ENCODE measurements around the gene CNGA2.

The CNGA2 gene

DNA sequence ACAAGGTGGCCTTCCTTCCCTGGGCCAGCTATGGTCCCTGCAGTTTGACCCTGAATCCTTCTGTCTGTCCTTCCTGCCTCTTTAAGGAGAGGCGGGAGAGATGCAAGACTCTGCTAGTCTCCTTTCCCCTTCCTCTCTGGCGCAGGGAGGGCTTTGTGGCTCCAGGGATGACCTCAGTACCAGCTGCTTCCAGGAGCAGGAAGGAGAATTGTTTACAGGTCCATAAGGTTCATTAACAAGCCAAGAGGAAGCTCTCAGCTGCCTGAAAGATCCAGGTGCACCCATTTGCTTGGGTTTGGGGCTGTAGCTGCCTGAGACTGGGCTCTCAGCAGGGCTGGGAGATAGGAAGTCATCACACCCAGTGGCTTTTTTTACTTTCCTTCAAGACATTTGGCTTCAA is 22.8 kb upstream of the CNGA2 start:
- Histone ChIP-seq H3K4me1 (ENCODE audit: control insufficient read depth, insufficient read depth, low read length) (peaks cover 16% of the 10 kb centered on the region; the same call in 1 of the 2 replicates), H3K9ac (ENCODE audit: low read length) (no peak overlapping the region), H3K36me3 (ENCODE audit: control insufficient read depth, insufficient read depth, low read length) (no peaks in the 10 kb centered on the region), H3K27ac (ENCODE audit: low read depth, low read length) (no peak overlapping the region), H3K4me3 (ENCODE audit: low read depth, low read length) (no peak overlapping the region), H3K27me3 (ENCODE audit: control insufficient read depth, insufficient read depth, low read length) (peaks cover 8% of the 10 kb centered on the region; the same call in 1 of the 2 replicates), H3K9me3 (ENCODE audit: control insufficient read depth, insufficient read depth, low read depth, low read length) (peaks cover 7% of the 10 kb centered on the region; the same call in 1 of the 2 replicates)

GRCh38 chrX:151712253-151712652 is 22.3 kb upstream of the CNGA2 start:
- H3K4me1 ChIP-seq (ENCODE audit: control insufficient read depth, insufficient read depth, low read length), result peaks cover 16% of the 10 kb centered on the region; the same call in 1 of the 2 replicates
- no peak overlapping the region for H3K9ac ChIP-seq (ENCODE audit: low read length)
- no peak overlapping the region for H3K27ac ChIP-seq (ENCODE audit: low read depth, low read length)
- H3K9me3 ChIP-seq (ENCODE audit: control insufficient read depth, insufficient read depth, low read depth, low read length), result peaks cover 7% of the 10 kb centered on the region; the same call in 1 of the 2 replicates
- no peaks in the 10 kb centered on the region for H3K36me3 ChIP-seq (ENCODE audit: control insufficient read depth, insufficient read depth, low read length)
- peaks cover 8% of the 10 kb centered on the region; the same call in 1 of the 2 replicates for H3K27me3 ChIP-seq (ENCODE audit: control insufficient read depth, insufficient read depth, low read length)
- H3K4me3 ChIP-seq (ENCODE audit: low read depth, low read length), result no peak overlapping the region

GRCh38 chrX:151713849-151714248 is 20.7 kb upstream of the CNGA2 start:
- H3K36me3 ChIP-seq (ENCODE audit: control insufficient read depth, insufficient read depth, low read length), result no peaks in the 10 kb centered on the region
- peaks cover 7% of the 10 kb centered on the region; the same call in 1 of the 2 replicates for H3K9me3 ChIP-seq (ENCODE audit: control insufficient read depth, insufficient read depth, low read depth, low read length)
- H3K27me3 ChIP-seq (ENCODE audit: control insufficient read depth, insufficient read depth, low read length), result peaks cover 8% of the 10 kb centered on the region; the same call in 1 of the 2 replicates
- no peak overlapping the region for H3K27ac ChIP-seq (ENCODE audit: low read depth, low read length)
- H3K4me1 ChIP-seq (ENCODE audit: control insufficient read depth, insufficient read depth, low read length), result peaks cover 16% of the 10 kb centered on the region; the same call in 1 of the 2 replicates
- H3K4me3 ChIP-seq (ENCODE audit: low read depth, low read length), result no peak overlapping the region
- no peak overlapping the region for H3K9ac ChIP-seq (ENCODE audit: low read length)

GRCh38 chrX:151714362-151714761 is 20.2 kb upstream of the CNGA2 start:
- no peak overlapping the region for H3K9ac ChIP-seq (ENCODE audit: low read length)
- H3K27me3 ChIP-seq (ENCODE audit: control insufficient read depth, insufficient read depth, low read length), result peaks cover 6% of the 10 kb centered on the region; the same call in 1 of the 2 replicates
- H3K27ac ChIP-seq (ENCODE audit: low read depth, low read length), result no peak overlapping the region
- H3K4me3 ChIP-seq (ENCODE audit: low read depth, low read length), result no peak overlapping the region
- H3K36me3 ChIP-seq (ENCODE audit: control insufficient read depth, insufficient read depth, low read length), result no peaks in the 10 kb centered on the region
- H3K9me3 ChIP-seq (ENCODE audit: control insufficient read depth, insufficient read depth, low read depth, low read length), result peaks cover 7% of the 10 kb centered on the region; the same call in 1 of the 2 replicates
- H3K4me1 ChIP-seq (ENCODE audit: control insufficient read depth, insufficient read depth, low read length), result peaks cover 16% of the 10 kb centered on the region; the same call in 1 of the 2 replicates

DNA sequence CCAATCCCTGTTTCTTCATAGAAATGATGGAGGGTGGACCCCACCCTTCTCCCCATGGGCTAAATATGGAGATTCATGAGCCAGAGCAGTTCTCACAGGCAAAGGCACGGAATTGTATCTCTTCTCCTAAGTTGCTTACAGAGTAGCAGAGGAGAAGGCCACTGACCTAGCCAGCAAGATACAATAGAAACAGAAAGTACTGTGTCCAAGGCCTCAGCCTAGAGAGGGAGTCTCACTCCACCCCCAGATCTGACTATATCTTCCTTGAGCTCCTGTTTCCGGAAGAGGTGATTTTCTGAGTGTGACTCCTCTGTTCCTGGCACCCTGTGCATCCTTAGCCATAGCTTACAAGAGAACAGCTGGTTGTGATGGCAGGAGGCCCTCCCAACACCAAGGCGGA is 18.8 kb upstream of the CNGA2 start, which contains the start of gene FATE1:
Gene FATE1 (plus strand): TSS at position 284 of the 400 bp plus-strand sequence. CDS start 85 bp downstream, at position 369.
- Histone ChIP-seq H3K4me1 (ENCODE audit: control insufficient read depth, insufficient read depth, low read length) (peaks cover 16% of the 10 kb centered on the region; the same call in 1 of the 2 replicates), H3K27me3 (ENCODE audit: control insufficient read depth, insufficient read depth, low read length) (peaks cover 1% of the 10 kb centered on the region; the same call in 1 of the 2 replicates), H3K36me3 (ENCODE audit: control insufficient read depth, insufficient read depth, low read length) (no peaks in the 10 kb centered on the region), H3K27ac (ENCODE audit: low read depth, low read length) (no peak within 1 kb of the TSS), H3K9ac (ENCODE audit: low read length) (no peak within 1 kb of the TSS), H3K9me3 (ENCODE audit: control insufficient read depth, insufficient read depth, low read depth, low read length) (peaks cover 4% of the 10 kb centered on the region; the same call in 1 of the 2 replicates), H3K4me3 (ENCODE audit: low read depth, low read length) (no peak within 1 kb of the TSS)

DNA sequence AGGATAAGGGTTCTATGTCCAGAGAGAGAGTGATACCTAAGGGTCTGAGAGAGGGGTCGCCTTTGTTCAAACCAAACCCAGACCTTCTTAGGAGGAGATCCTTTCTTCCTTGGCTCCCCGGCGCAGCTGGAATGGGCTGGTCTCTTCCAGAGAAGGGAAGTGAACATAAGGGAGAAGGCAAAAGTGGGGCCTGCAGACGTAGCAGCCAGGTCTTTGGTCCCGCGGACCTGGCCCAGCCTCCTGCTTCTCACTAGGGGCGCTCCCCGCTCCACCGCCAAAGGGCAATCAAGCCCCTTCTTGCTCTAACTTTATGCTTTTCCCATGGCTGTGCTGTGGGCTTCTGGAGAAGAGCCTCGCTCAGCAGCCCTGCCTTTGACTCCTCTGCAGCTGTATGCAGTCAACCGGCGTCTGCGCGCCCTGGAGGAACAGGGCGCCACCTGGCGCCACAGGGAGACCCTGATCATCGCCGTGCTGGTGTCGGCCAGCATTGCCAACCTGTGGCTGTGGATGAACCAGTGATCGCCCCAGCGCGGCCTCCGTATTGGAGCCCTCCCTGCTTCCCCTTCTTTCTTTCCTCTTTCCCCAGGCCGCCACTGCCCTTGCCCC is 12.2 kb upstream of the CNGA2 start:
- H3K27ac ChIP-seq (ENCODE audit: low read depth, low read length), result no peak overlapping the region

DNA sequence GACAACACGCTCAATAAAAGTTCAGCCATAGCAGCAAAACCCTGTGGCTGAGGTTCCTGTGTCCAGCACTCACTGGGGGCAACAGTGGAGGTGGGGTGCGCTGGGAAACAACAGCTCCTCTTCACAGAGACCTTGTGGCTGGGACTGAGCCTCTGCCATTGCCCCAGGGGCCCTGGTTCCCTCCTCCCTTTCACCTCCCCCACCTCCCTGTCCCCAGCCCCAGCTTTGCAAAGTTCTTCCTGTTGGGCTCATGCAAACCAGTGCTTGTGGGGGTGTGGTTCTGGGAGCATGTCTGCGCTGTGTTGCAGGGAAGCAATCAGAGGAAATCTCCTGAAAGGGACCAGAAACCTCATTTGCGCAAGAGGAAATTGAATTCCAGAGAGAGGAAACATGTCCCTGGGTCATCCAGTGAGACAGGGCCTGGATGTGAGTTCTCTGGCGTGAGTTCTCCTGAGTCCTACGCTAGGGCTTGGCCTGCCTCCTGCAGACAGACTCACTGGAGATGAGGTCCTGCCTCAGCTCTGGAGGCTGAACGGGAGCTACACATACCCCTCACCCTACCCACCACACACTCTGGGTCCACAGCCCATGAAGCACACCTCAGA is 11.3 kb upstream of the CNGA2 start:
- Histone ChIP-seq H3K9ac (ENCODE audit: low read length) (no peak overlapping the region), H3K4me3 (ENCODE audit: low read depth, low read length) (no peak overlapping the region), H3K36me3 (ENCODE audit: control insufficient read depth, insufficient read depth, low read length) (no peaks in the 10 kb centered on the region), H3K9me3 (ENCODE audit: control insufficient read depth, insufficient read depth, low read depth, low read length) (peaks cover 8% of the 10 kb centered on the region; the same call in 1 of the 2 replicates), H3K27ac (ENCODE audit: low read depth, low read length) (no peak overlapping the region), H3K4me1 (ENCODE audit: control insufficient read depth, insufficient read depth, low read length) (peaks cover 13% of the 10 kb centered on the region), H3K27me3 (ENCODE audit: control insufficient read depth, insufficient read depth, low read length) (peaks cover 13% of the 10 kb centered on the region)

More for the DNA sequence above, 12.2 kb upstream of the CNGA2 start:
- Histone ChIP-seq H3K27me3 (ENCODE audit: control insufficient read depth, insufficient read depth, low read length) (peaks cover 13% of the 10 kb centered on the region), H3K9ac (ENCODE audit: low read length) (no peak overlapping the region), H3K4me3 (ENCODE audit: low read depth, low read length) (no peak overlapping the region), H3K36me3 (ENCODE audit: control insufficient read depth, insufficient read depth, low read length) (no peaks in the 10 kb centered on the region), H3K9me3 (ENCODE audit: control insufficient read depth, insufficient read depth, low read depth, low read length) (peaks cover 8% of the 10 kb centered on the region; the same call in 1 of the 2 replicates), H3K4me1 (ENCODE audit: control insufficient read depth, insufficient read depth, low read length) (peaks cover 13% of the 10 kb centered on the region)

DNA sequence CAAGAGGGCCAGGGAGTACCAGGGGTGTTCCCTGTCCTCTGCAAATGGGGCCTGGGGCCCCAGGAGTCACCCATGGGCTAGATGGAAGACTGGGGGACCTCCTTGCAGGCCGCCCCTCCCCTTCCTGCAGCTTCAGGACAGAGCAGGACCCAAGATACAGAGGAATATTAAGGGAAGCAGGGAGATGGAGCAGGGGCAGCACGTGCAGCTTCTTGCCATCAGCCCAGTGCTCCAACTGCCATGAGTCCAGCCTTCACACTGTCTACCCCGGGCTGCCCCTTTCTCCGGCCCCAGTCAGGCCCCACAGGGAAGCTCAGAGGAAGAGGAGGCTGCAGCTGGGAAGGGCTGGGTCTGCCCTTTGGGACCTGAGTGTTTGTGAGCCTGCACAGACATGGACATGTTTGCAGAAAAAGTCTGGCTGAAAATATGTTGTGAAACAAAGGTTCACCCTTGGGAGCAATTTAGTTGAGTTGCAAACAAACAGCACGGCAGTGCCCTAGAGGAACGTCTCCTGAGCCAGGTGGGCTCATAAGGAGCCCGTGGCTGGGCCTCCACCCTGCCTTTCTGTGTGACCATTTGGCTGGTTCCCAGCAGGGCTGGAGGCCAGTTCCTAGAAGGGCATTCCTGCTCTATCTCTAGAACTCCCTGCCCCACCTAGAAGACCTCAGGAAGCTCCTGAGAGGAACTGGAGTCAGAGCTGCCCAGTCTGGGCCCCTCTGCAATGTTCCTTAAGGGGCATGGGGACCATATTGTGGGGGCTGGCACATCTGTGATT is 9.8 kb upstream of the CNGA2 start:
- no peak overlapping the region for H3K9ac ChIP-seq (ENCODE audit: low read length)
- H3K9me3 ChIP-seq (ENCODE audit: control insufficient read depth, insufficient read depth, low read depth, low read length), result peaks cover 8% of the 10 kb centered on the region; the same call in 1 of the 2 replicates
- no peak overlapping the region for H3K4me3 ChIP-seq (ENCODE audit: low read depth, low read length)
- peaks cover 13% of the 10 kb centered on the region for H3K4me1 ChIP-seq (ENCODE audit: control insufficient read depth, insufficient read depth, low read length)
- no peak overlapping the region for H3K27ac ChIP-seq (ENCODE audit: low read depth, low read length)
- no peaks in the 10 kb centered on the region for H3K36me3 ChIP-seq (ENCODE audit: control insufficient read depth, insufficient read depth, low read length)
- peaks cover 18% of the 10 kb centered on the region for H3K27me3 ChIP-seq (ENCODE audit: control insufficient read depth, insufficient read depth, low read length)

DNA sequence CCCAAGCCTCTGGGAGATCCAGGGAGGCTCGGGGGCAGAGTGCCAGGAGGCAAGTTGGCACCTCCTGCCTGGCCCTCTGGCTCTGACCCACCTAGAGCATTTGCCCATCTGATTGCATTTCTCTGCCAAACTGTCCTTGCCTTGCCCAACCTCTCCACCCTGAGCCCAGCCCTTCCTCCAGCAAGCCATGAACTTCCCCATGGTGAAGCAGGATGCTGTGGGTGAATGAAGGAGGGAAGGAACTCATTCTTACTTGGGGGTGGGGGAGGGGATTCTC is 9.3 kb upstream of the CNGA2 start:
- Histone ChIP-seq H3K9ac (ENCODE audit: low read length) (no peak overlapping the region), H3K27me3 (ENCODE audit: control insufficient read depth, insufficient read depth, low read length) (peaks cover 18% of the 10 kb centered on the region), H3K27ac (ENCODE audit: low read depth, low read length) (no peak overlapping the region), H3K36me3 (ENCODE audit: control insufficient read depth, insufficient read depth, low read length) (no peaks in the 10 kb centered on the region), H3K9me3 (ENCODE audit: control insufficient read depth, insufficient read depth, low read depth, low read length) (peaks cover 8% of the 10 kb centered on the region; the same call in 1 of the 2 replicates), H3K4me1 (ENCODE audit: control insufficient read depth, insufficient read depth, low read length) (peaks cover 13% of the 10 kb centered on the region), H3K4me3 (ENCODE audit: low read depth, low read length) (no peak overlapping the region)

DNA sequence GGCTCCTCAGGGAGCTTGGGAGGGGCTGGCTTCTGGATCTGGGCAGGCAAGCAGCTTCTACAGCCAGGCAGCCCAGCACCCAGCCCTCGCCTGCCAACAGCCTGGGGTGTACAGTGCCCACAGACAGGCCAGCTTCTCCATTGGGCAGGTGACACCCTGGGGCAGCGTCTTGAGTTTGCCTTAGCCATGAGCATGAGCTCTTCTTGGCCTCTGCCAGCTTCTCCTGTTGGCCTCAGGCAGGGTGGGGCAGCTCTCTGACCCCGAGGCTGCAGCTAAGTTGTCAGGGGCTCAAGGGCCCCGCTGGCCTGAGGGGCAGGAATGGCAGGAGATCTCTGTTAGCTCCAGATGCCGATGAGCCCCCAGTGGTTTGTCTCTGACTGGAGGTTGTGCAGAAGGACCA is 7.8 kb upstream of the CNGA2 start:
- Histone ChIP-seq H3K27ac (ENCODE audit: low read depth, low read length) (no peak overlapping the region), H3K9me3 (ENCODE audit: control insufficient read depth, insufficient read depth, low read depth, low read length) (peaks cover 8% of the 10 kb centered on the region; the same call in 1 of the 2 replicates), H3K36me3 (ENCODE audit: control insufficient read depth, insufficient read depth, low read length) (no peaks in the 10 kb centered on the region), H3K4me1 (ENCODE audit: control insufficient read depth, insufficient read depth, low read length) (peaks cover 13% of the 10 kb centered on the region), H3K9ac (ENCODE audit: low read length) (no peak overlapping the region), H3K27me3 (ENCODE audit: control insufficient read depth, insufficient read depth, low read length) (peaks cover 18% of the 10 kb centered on the region), H3K4me3 (ENCODE audit: low read depth, low read length) (no peak overlapping the region)
